CD4-positive, alpha-beta T cell (primary cell): ENCODE results near the gene IPO9. TPM values are rescaled to one million over a fixed set of nuclear protein-coding genes. Genes with fewer than 3 reads are reported as not detected.

Experiments used
- ATAC-seq: fragments of 200-7000 bp; cut with Tn5 transposase; one replicate; pipeline ENCODE4 v1.10.0; 2022; ENCODE audit warnings: mild to moderate bottlenecking; ENCODE audit not compliant: poor library complexity
- CTCF ChIA-PET: fragments of 350-600 bp; sonication (Branson Sonifier 250); formaldehyde crosslinking; loops from one replicate; lab custom pipeline; 2021; ENCODE audit warnings: antibody characterized with exemption, inconsistent platforms; lab: Charles Lee
- POLR2A ChIA-PET: fragments of 350-600 bp; sonication (Branson Sonifier 250); formaldehyde crosslinking; loops from one replicate; lab custom pipeline; 2021; ENCODE audit warnings: antibody characterized with exemption, inconsistent platforms; lab: Charles Lee
- DNase-seq, 14 experiments: peaks; one replicate each; pipeline ENCODE4 v3.0.0-alpha.2; 2013 to 2020; ENCODE audit warnings: mixed read lengths in 2 of 14
- H3K27ac ChIP-seq, 2 donors: one replicate each; pipeline versions ENCODE4 v1.5.1 to v1.7.0; 2013; ENCODE audit warnings: low read length in 2 of 2, low read depth in 1 of 2, mild to moderate bottlenecking in 1 of 2
- H3K27me3 ChIP-seq, 2 experiments: 1 replicate in 1 of 2; 2 replicates in 1 of 2; pipeline versions ENCODE4 v1.6.1 to v1.7.0; 2013; ENCODE audit warnings: low read length in 2 of 2, control low read depth in 1 of 2, mild to moderate bottlenecking in 1 of 2, moderate library complexity in 1 of 2; ENCODE audit not compliant: insufficient read depth in 2 of 2, control insufficient read depth in 1 of 2
- H3K36me3 ChIP-seq: one replicate; pipeline ENCODE4 v1.6.1; 2013; ENCODE audit warnings: low read length, control low read depth; ENCODE audit not compliant: insufficient read depth
- H3K4me1 ChIP-seq: one replicate; pipeline ENCODE4 v1.6.1; 2013; ENCODE audit warnings: low read length, control low read depth; ENCODE audit not compliant: insufficient read depth
- H3K4me3 ChIP-seq: one replicate; pipeline ENCODE4 v1.5.1; 2013; ENCODE audit warnings: mild to moderate bottlenecking, low read length, moderate library complexity
- H3K9me3 ChIP-seq, 2 experiments: 1 replicate in 1 of 2; 2 replicates in 1 of 2; pipeline versions ENCODE4 v1.6.1 to v1.7.0; 2013; ENCODE audit warnings: low read length in 2 of 2, mild to moderate bottlenecking in 2 of 2, control low read depth in 1 of 2, moderate library complexity in 1 of 2; ENCODE audit not compliant: control insufficient read depth in 1 of 2, insufficient read depth in 1 of 2
- H3K27ac Mint-ChIP-seq: one replicate; pipeline ENCODE4 v1.8.0; 2020; ENCODE audit warnings: mixed read lengths
- H3K27me3 Mint-ChIP-seq: one replicate; pipeline ENCODE4 v1.8.0; 2021; ENCODE audit warnings: mixed read lengths
- H3K36me3 Mint-ChIP-seq: one replicate; pipeline ENCODE4 v1.8.0; 2021; ENCODE audit warnings: low read depth, mixed read lengths
- H3K4me1 Mint-ChIP-seq: one replicate; pipeline ENCODE4 v1.8.0; 2021; ENCODE audit warnings: low read depth, mixed read lengths
- H3K4me3 Mint-ChIP-seq: one replicate; pipeline ENCODE4 v1.8.0; 2020; ENCODE audit warnings: mild to moderate bottlenecking, mixed read lengths
- H3K9me3 Mint-ChIP-seq: one replicate; pipeline ENCODE4 v1.8.0; 2020; ENCODE audit warnings: mixed read lengths
- CTCF ChIP-seq: fragments of 200-600 bp; IDR thresholded peaks from one replicate; pipeline ENCODE4 v1.8.0; 2022; ENCODE audit warnings: antibody characterized with exemption, mild to moderate bottlenecking
- intact Hi-C, 2 experiments: fragments of 100-400 bp; cut with DNase I in 1 of 2; cut with micrococcal nuclease in 1 of 2; formaldehyde crosslinking; loops; one replicate each; pipeline versions ENCODE4 v1.15.1 to v1.9.0; 2023 to 2025; cut with DNase I, micrococcal nuclease
- total RNA-seq, 174 experiments: library from RNA in 2 of 174; stranded (reverse) in 2 of 174; gene quantifications; one replicate each; pipeline ENCODE4 v1.2.3 and lab custom pipeline; 2021 to 2026

The IPO9 gene
- total RNA-seq, 2 experiments from 2014 or later: 17.1 to 20.1 TPM

GRCh38 chr1:201914456-201915235 is 85.7 kb downstream of the IPO9 start:
- H3K27me3 Mint-ChIP-seq: peaks cover 22% of the 10 kb centered on the region
- Histone ChIP-seq H3K27me3 (no peaks in the 10 kb centered on the region), H3K9me3 (no peaks in the 10 kb centered on the region), H3K36me3 (no peaks in the 10 kb centered on the region), H3K4me3 (no peak overlapping the region), H3K27ac (no peak overlapping the region), H3K4me1 (no peaks in the 10 kb centered on the region)
- H3K36me3 Mint-ChIP-seq: no peaks in the 10 kb centered on the region
- no peak for DNase-seq
- ChIA-PET CTCF (no interaction called here), POLR2A (no interaction called here)
- no peak overlapping the region for H3K4me3 Mint-ChIP-seq
- no peak overlapping the region for H3K27ac Mint-ChIP-seq
- TF ChIP-seq CTCF: no peak
- intact Hi-C loops: loop anchor here in 1 of 2 experiments (5.0 kb wide), 1 partner anchor 583 kb away; no protein-coding TSS in a partner anchor
- no peaks in the 10 kb centered on the region for H3K4me1 Mint-ChIP-seq
- ATAC-seq: no peak
- H3K9me3 Mint-ChIP-seq: no peaks in the 10 kb centered on the region

- ChIA-PET CTCF (interaction anchor here (1.0 kb wide), 1 partner anchor 21 kb away, joined by 3 read pairs; no protein-coding TSS in a partner anchor), POLR2A (no interaction called here)
- peaks cover 0 to 2% of the 10 kb centered on the region in 2 experiments for H3K27me3 ChIP-seq
- intact Hi-C loops: loop anchor here in 1 of 2 experiments (5.0 kb wide), 1 partner anchor 581 kb away; no protein-coding TSS in a partner anchor
- peaks cover 21% of the 10 kb centered on the region for H3K27me3 Mint-ChIP-seq
- no peak overlapping the region for H3K27ac Mint-ChIP-seq
- DNase-seq (no peak), ATAC-seq (no peak)
- TF ChIP-seq CTCF: no peak
- H3K9me3 ChIP-seq: no peaks in the 10 kb centered on the region
- H3K4me3 ChIP-seq: no peak overlapping the region
- H3K4me1 ChIP-seq: no peaks in the 10 kb centered on the region
- no peaks in the 10 kb centered on the region for H3K4me1 Mint-ChIP-seq
- H3K9me3 Mint-ChIP-seq: no peaks in the 10 kb centered on the region
- no peaks in the 10 kb centered on the region for H3K36me3 ChIP-seq
- H3K4me3 Mint-ChIP-seq: no peak overlapping the region
- H3K36me3 Mint-ChIP-seq: no peaks in the 10 kb centered on the region
- no peak overlapping the region for H3K27ac ChIP-seq
Measured at GRCh38 chr1:201916649-201917249, 87.8 kb downstream of the IPO9 start.

- H3K4me1 Mint-ChIP-seq: no peaks in the 10 kb centered on the region
- peaks cover 0 to 2% of the 10 kb centered on the region in 2 experiments for H3K27me3 ChIP-seq
- no peak overlapping the region for H3K27ac Mint-ChIP-seq
- CTCF ChIA-PET: interaction anchor here (1.0 kb wide), 1 partner anchor 22 kb away, joined by 3 read pairs; no protein-coding TSS in a partner anchor
- H3K36me3 ChIP-seq: no peaks in the 10 kb centered on the region
- POLR2A ChIA-PET: no interaction called here
- no peak overlapping the region for H3K4me3 Mint-ChIP-seq
- no peak for TF ChIP-seq CTCF
- intact Hi-C loops: loop anchor here in 1 of 2 experiments (5.0 kb wide), 1 partner anchor 580 kb away; no protein-coding TSS in a partner anchor
- no peaks in the 10 kb centered on the region for H3K9me3 ChIP-seq
- ATAC-seq (no peak), DNase-seq (no peak)
- H3K36me3 Mint-ChIP-seq: no peaks in the 10 kb centered on the region
- H3K4me3 ChIP-seq: no peak overlapping the region
- no peaks in the 10 kb centered on the region for H3K4me1 ChIP-seq
- no peak overlapping the region for H3K27ac ChIP-seq
- H3K9me3 Mint-ChIP-seq: no peaks in the 10 kb centered on the region
- H3K27me3 Mint-ChIP-seq: peaks cover 27% of the 10 kb centered on the region
Measured at GRCh38 chr1:201917362-201918033, 88.5 kb downstream of the IPO9 start.
